Suprapubic skin (tissue), 4 donors: Measurements from ENCODE around the gene PML. TPM values are rescaled to one million over a fixed set of nuclear protein-coding genes. Genes with fewer than 3 reads are reported as not detected.

Source experiments
- DNase-seq, 2 donors: peaks; one replicate each; pipeline ENCODE4 v3.0.0-alpha.2; 2019; ENCODE audit warnings: low spot score in 2 of 2
- H3K27ac ChIP-seq: fragments of 200-600 bp; sonication (generic); one replicate; pipeline ENCODE4 v1.5.1; 2019
- H3K27me3 ChIP-seq: fragments of 200-600 bp; sonication (generic); one replicate; pipeline ENCODE4 v1.5.1; 2019
- H3K36me3 ChIP-seq: fragments of 200-600 bp; sonication (generic); one replicate; pipeline ENCODE4 v1.5.1; 2019
- H3K4me1 ChIP-seq: fragments of 200-600 bp; sonication (generic); one replicate; pipeline ENCODE4 v1.5.1; 2019
- H3K4me3 ChIP-seq: fragments of 200-600 bp; sonication (generic); one replicate; pipeline ENCODE4 v1.5.1; 2019; ENCODE audit warnings: mild to moderate bottlenecking
- H3K9me3 ChIP-seq: fragments of 200-600 bp; sonication (generic); one replicate; pipeline ENCODE4 v1.5.1; 2019
- CTCF ChIP-seq, 2 donors: fragments of 200-600 bp in 1 of 2; fragments of 450-650 bp in 1 of 2; sonication (generic) in 1 of 2; IDR thresholded peaks; one replicate each; pipeline ENCODE4 v1.5.1; 2016 to 2019; ENCODE audit warnings: antibody characterized with exemption in 2 of 2, mild to moderate bottlenecking in 1 of 2, moderate library complexity in 1 of 2
- EP300 ChIP-seq: sonication (generic); formaldehyde crosslinking; IDR thresholded peaks from one replicate; pipeline ENCODE4 v1.6.1; 2017; ENCODE audit warnings: antibody characterized with exemption
- POLR2A ChIP-seq, 2 donors: fragments of 450-650 bp; IDR thresholded peaks; one replicate each; pipeline ENCODE4 v1.6.1; 2017; ENCODE audit warnings: antibody characterized with exemption in 2 of 2, mild to moderate bottlenecking in 2 of 2, moderate library complexity in 2 of 2
- POLR2AphosphoS5 ChIP-seq, 3 donors: sonication (generic); formaldehyde crosslinking; IDR thresholded peaks; one replicate each; pipeline ENCODE4 v1.6.1; 2017; ENCODE audit warnings: antibody characterized with exemption in 3 of 3
- WGBS: methylation state at CpG from one replicate; pipeline ENCODE4 v1.1.5; 2018; 5-methylcytosine and 5-hydroxymethylcytosine counted together
- total RNA-seq, 4 donors: library from RNA; depleted of rRNA; stranded (reverse); fragments of >200 nt; gene quantifications; one replicate each; pipeline ENCODE4 v1.1.0, GENCODE V29; 2016

PML gene
- total RNA-seq, 4 donors from 2014 or later: 59.2 to 111 (median 82.5) TPM

GRCh38 chr15:73983773-73984172 is 10.7 kb upstream of the PML start:
- no peaks in the 10 kb centered on the region for H3K9me3 ChIP-seq
- TF ChIP-seq POLR2AphosphoS5 (IDR thresholded peaks at IDR 0.05): no peak
- TF ChIP-seq EP300: no peak
- no peak for TF ChIP-seq POLR2A (IDR thresholded peaks at IDR 0.05)
- no peak for TF ChIP-seq CTCF (IDR thresholded peaks at IDR 0.05)
- WGBS: 89% methylated on average over 5 of the region's 9 CpGs
- H3K4me1 ChIP-seq: peaks cover 79% of the 10 kb centered on the region
- H3K36me3 ChIP-seq: peaks cover 11% of the 10 kb centered on the region
- H3K4me3 ChIP-seq: no peak overlapping the region
- H3K27ac ChIP-seq: peak overlapping the region; percentile 92
- no peaks in the 10 kb centered on the region for H3K27me3 ChIP-seq
- no peak for DNase-seq

- peak overlapping the region; percentile 92 for H3K27ac ChIP-seq
- H3K36me3 ChIP-seq: peaks cover 11% of the 10 kb centered on the region
- H3K9me3 ChIP-seq: no peaks in the 10 kb centered on the region
- H3K27me3 ChIP-seq: no peaks in the 10 kb centered on the region
- TF ChIP-seq EP300: no peak
- no peak for TF ChIP-seq POLR2A (IDR thresholded peaks at IDR 0.05)
- no peak for TF ChIP-seq POLR2AphosphoS5 (IDR thresholded peaks at IDR 0.05)
- TF ChIP-seq CTCF (IDR thresholded peaks at IDR 0.05): no peak
- no peak for DNase-seq
- WGBS: 82% methylated on average over 12 of the region's 13 CpGs
- peaks cover 85% of the 10 kb centered on the region for H3K4me1 ChIP-seq
- no peak overlapping the region for H3K4me3 ChIP-seq
Observed at GRCh38 chr15:73984208-73984979, 10.1 kb upstream of the PML start.

- no peak overlapping the region for H3K4me3 ChIP-seq
- peak overlapping the region; percentile 92 for H3K27ac ChIP-seq
- no peak for DNase-seq
- peaks cover 11% of the 10 kb centered on the region for H3K36me3 ChIP-seq
- 88% methylated on average over 4 of the region's 13 CpGs for WGBS
- TF ChIP-seq POLR2A (IDR thresholded peaks at IDR 0.05) (no peak), POLR2AphosphoS5 (IDR thresholded peaks at IDR 0.05) (no peak), CTCF (IDR thresholded peaks at IDR 0.05) (no peak), EP300 (no peak)
- no peaks in the 10 kb centered on the region for H3K9me3 ChIP-seq
- H3K4me1 ChIP-seq: peaks cover 92% of the 10 kb centered on the region
- no peaks in the 10 kb centered on the region for H3K27me3 ChIP-seq
Observed at GRCh38 chr15:73985101-73985873, 9.2 kb upstream of the PML start.

GRCh38 chr15:73986055-73986775 is 8.3 kb upstream of the PML start:
- no peak overlapping the region for H3K27ac ChIP-seq
- no peaks in the 10 kb centered on the region for H3K27me3 ChIP-seq
- no peaks in the 10 kb centered on the region for H3K9me3 ChIP-seq
- TF ChIP-seq EP300 (no peak), CTCF (IDR thresholded peaks at IDR 0.05) (no peak), POLR2A (IDR thresholded peaks at IDR 0.05) (no peak), POLR2AphosphoS5 (IDR thresholded peaks at IDR 0.05) (no peak)
- peaks cover 97% of the 10 kb centered on the region for H3K4me1 ChIP-seq
- peaks cover 11% of the 10 kb centered on the region for H3K36me3 ChIP-seq
- H3K4me3 ChIP-seq: no peak overlapping the region
- no peak for DNase-seq
- 56% methylated on average over 7 of the region's 7 CpGs for WGBS

- DNase-seq: no peak
- peaks cover 97% of the 10 kb centered on the region for H3K4me1 ChIP-seq
- TF ChIP-seq POLR2AphosphoS5 (IDR thresholded peaks at IDR 0.05) (no peak), EP300 (no peak), CTCF (IDR thresholded peaks at IDR 0.05) (no peak), POLR2A (IDR thresholded peaks at IDR 0.05) (no peak)
- H3K4me3 ChIP-seq: no peak overlapping the region
- H3K27me3 ChIP-seq: no peaks in the 10 kb centered on the region
- WGBS: 83% methylated on average over 1 of the region's 1 CpG
- H3K27ac ChIP-seq: peak overlapping the region; percentile 42
- peaks cover 11% of the 10 kb centered on the region for H3K36me3 ChIP-seq
- H3K9me3 ChIP-seq: no peaks in the 10 kb centered on the region
Observed at GRCh38 chr15:73986776-73987056, 7.8 kb upstream of the PML start.
